22Rv1 (cell line): ENCODE results near the gene ERLIN1.

ENCODE experiments used
- H3K27ac ChIP-seq: fragments of 450-650 bp; 2 replicates; pipeline ENCODE4 v1.5.1; 2017
- CTCF ChIP-seq: fragments of 450-650 bp; IDR thresholded peaks from 2 replicates; pipeline ENCODE4 v1.5.1; 2017; ENCODE audit warnings: mild to moderate bottlenecking
- ZFX ChIP-seq: fragments of 450-650 bp; IDR thresholded peaks from 2 replicates; pipeline ENCODE4 v1.6.1; 2017; ENCODE audit warnings: antibody characterized with exemption, borderline replicate concordance

ERLIN1 gene

GRCh38 chr10:100120550-100120949 is 65.3 kb downstream of the ERLIN1 start:
- no peak overlapping the region for H3K27ac ChIP-seq
- no peak for TF ChIP-seq CTCF
- TF ChIP-seq ZFX = no peak

- no peak overlapping the region for H3K27ac ChIP-seq
- TF ChIP-seq ZFX (no peak), CTCF (no peak)
Observed at GRCh38 chr10:100119726-100120125, 66.1 kb downstream of the ERLIN1 start.

- H3K27ac ChIP-seq = no peak overlapping the region
- TF ChIP-seq ZFX (no peak), CTCF (no peak)
Observed at GRCh38 chr10:100114976-100115770, 70.7 kb downstream of the ERLIN1 start.

- no peak overlapping the region for H3K27ac ChIP-seq
- TF ChIP-seq CTCF (no peak), ZFX (no peak)
Observed at GRCh38 chr10:100114460-100114859, 71.4 kb downstream of the ERLIN1 start.

GRCh38 chr10:100109670-100110069 is 76.2 kb downstream of the ERLIN1 start:
- no peak overlapping the region for H3K27ac ChIP-seq
- no peak for TF ChIP-seq CTCF
- TF ChIP-seq ZFX = no peak

- no peak overlapping the region for H3K27ac ChIP-seq
- TF ChIP-seq ZFX (no peak), CTCF (no peak)
Observed at GRCh38 chr10:100106865-100107264, 79.0 kb downstream of the ERLIN1 start.

GRCh38 chr10:100104300-100104699 is 81.5 kb downstream of the ERLIN1 start:
- H3K27ac ChIP-seq = no peak overlapping the region
- TF ChIP-seq ZFX = no peak
- TF ChIP-seq CTCF = no peak
